Ovary (tissue), 3 donors: ENCODE measurements around the gene FAM184B.

Experiments
- CTCF ChIP-seq, 3 donors: fragments of 450-650 bp in 2 of 3; fragments of 200-600 bp in 1 of 3; IDR thresholded peaks; one replicate each; pipeline versions ENCODE4 v1.5.1 to v1.8.0; 2016 to 2022; ENCODE audit warnings: antibody characterized with exemption in 3 of 3, mild to moderate bottlenecking in 1 of 3
- EP300 ChIP-seq: sonication (generic); formaldehyde crosslinking; IDR thresholded peaks from one replicate; pipeline ENCODE4 v1.6.1; 2017; ENCODE audit warnings: antibody characterized with exemption
- POLR2A ChIP-seq: fragments of 450-650 bp; IDR thresholded peaks from one replicate; pipeline ENCODE4 v1.6.1; 2017; ENCODE audit warnings: antibody characterized with exemption, mild to moderate bottlenecking, moderate library complexity
- donor health status: DM: no; HTN: no; CAD: no.

GRCh38 chr4:17584521-17585213, 196.8 kb downstream of the FAM184B start:
- TF ChIP-seq CTCF (IDR thresholded peaks at IDR 0.05) (no peak), POLR2A (no peak), EP300 (no peak)
